OCI-LY3 (cell line): Measurements from ENCODE around the gene SETBP1.

ENCODE experiments used
- EZH2phosphoT487 ChIP-seq: fragments of 200-600 bp; shearing (Covaris generic); IDR thresholded peaks from 2 replicates; pipeline ENCODE4 v1.6.1; 2018; ENCODE audit warnings: antibody characterized with exemption, mixed run types, low read depth
- TF ChIP-seq, protein P1 (sequence below): fragments of 200-600, 300-600 bp; sonication (generic); IDR thresholded peaks from 2 replicates; pipeline ENCODE4 v1.5.1; 2014; ENCODE audit warnings: antibody characterized with exemption, low read length, low read depth

DNA sequence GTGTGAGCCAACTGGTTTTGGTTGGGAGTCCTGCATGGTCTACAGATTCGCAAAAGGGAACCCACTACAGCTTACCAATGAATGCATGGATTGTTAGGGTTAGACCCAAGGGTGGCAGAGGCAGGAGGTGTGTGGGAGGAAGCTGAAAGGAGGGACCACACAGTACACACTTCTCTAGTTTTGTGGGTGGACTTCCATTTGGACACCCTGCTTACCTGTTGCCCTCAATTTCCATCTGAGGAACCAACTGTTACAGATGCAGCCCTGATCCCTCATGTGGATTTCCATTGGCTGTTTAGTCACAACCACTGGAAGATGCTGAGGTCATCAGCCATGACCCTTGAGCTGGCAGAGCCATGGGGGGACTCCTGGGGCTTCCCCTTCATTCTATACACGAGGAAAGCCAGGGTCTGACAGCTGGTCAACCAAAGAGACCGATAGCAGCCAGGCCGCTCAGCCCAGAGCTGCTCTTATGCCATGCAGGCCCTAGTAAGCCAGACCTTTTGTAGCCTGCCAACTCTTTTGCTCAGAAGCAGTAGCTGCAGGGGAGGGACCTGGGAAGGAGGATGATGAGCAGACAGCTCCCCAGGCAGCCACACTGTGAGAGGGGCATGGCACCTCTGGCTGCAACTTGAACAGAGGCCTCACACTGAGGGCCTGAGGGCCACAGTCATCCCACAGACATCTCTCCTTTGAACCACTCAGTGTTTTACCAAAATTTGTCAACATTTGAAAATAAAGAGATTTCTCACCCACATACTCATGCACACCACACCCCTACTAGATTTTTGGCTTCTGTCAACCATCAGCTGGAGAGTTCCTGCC lies 162.1 kb downstream of the SETBP1 start:
- TF ChIP-seq, protein P1, sequence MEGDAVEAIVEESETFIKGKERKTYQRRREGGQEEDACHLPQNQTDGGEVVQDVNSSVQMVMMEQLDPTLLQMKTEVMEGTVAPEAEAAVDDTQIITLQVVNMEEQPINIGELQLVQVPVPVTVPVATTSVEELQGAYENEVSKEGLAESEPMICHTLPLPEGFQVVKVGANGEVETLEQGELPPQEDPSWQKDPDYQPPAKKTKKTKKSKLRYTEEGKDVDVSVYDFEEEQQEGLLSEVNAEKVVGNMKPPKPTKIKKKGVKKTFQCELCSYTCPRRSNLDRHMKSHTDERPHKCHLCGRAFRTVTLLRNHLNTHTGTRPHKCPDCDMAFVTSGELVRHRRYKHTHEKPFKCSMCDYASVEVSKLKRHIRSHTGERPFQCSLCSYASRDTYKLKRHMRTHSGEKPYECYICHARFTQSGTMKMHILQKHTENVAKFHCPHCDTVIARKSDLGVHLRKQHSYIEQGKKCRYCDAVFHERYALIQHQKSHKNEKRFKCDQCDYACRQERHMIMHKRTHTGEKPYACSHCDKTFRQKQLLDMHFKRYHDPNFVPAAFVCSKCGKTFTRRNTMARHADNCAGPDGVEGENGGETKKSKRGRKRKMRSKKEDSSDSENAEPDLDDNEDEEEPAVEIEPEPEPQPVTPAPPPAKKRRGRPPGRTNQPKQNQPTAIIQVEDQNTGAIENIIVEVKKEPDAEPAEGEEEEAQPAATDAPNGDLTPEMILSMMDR: no peak
- TF ChIP-seq EZH2phosphoT487: no peak
